Rectal smooth muscle tissue (tissue), 1 donor: Measurements from ENCODE around the gene KMT2E.

Source experiments
- H3K27ac ChIP-seq: one replicate; pipeline ENCODE4 v1.7.0; 2013; ENCODE audit warnings: low read depth, low read length, inconsistent platforms
- H3K27me3 ChIP-seq: one replicate; pipeline ENCODE4 v1.7.0; 2013; ENCODE audit warnings: low read length; ENCODE audit not compliant: control insufficient read depth, insufficient read depth
- H3K36me3 ChIP-seq: one replicate; pipeline ENCODE4 v1.7.0; 2013; ENCODE audit warnings: low read length; ENCODE audit not compliant: control insufficient read depth, insufficient read depth
- H3K4me1 ChIP-seq: one replicate; pipeline ENCODE4 v1.7.0; 2013; ENCODE audit warnings: low read length; ENCODE audit not compliant: control insufficient read depth, insufficient read depth
- H3K4me3 ChIP-seq: one replicate; pipeline ENCODE4 v1.7.0; 2013; ENCODE audit warnings: low read length
- H3K9ac ChIP-seq: one replicate; pipeline ENCODE4 v1.7.0; 2013; ENCODE audit warnings: low read length

The KMT2E gene

DNA sequence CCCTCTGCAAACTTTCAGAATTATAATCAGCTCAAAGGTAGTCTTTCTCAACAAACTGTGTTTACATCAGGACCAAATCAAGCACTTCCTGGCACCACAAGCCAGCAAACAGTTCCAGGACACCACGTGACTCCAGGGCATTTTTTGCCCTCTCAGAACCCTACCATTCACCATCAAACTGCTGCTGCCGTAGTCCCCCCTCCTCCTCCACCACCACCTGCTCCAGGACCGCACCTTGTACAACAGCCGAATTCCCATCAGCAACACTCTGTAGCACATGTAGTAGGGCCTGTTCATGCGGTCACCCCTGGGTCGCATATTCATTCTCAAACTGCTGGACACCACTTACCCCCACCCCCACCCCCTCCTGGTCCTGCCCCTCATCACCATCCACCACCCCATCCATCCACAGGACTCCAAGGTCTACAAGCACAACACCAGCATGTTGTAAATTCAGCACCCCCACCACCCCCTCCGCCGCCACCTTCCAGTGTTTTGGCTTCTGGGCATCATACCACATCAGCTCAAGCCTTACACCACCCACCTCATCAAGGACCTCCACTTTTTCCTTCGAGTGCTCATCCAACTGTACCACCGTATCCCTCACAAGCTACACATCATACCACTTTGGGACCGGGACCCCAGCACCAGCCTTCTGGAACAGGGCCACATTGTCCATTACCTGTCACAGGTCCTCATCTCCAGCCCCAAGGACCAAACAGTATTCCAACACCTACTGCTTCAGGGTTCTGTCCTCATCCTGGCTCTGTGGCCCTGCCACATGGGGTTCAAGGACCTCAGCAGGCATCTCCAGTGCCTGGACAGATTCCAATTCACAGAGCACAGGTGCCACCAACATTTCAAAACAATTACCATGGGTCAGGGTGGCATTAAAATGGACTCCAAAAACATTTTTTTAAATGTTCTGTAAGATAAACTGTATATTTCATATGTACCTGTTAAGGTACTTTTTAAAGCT lies 98.7 kb downstream of the KMT2E start:
- no peaks in the 10 kb centered on the region for H3K4me1 ChIP-seq
- peaks cover 38% of the 10 kb centered on the region for H3K36me3 ChIP-seq
- no peak overlapping the region for H3K9ac ChIP-seq
- no peak overlapping the region for H3K27ac ChIP-seq
- no peak overlapping the region for H3K4me3 ChIP-seq
- no peaks in the 10 kb centered on the region for H3K27me3 ChIP-seq

DNA sequence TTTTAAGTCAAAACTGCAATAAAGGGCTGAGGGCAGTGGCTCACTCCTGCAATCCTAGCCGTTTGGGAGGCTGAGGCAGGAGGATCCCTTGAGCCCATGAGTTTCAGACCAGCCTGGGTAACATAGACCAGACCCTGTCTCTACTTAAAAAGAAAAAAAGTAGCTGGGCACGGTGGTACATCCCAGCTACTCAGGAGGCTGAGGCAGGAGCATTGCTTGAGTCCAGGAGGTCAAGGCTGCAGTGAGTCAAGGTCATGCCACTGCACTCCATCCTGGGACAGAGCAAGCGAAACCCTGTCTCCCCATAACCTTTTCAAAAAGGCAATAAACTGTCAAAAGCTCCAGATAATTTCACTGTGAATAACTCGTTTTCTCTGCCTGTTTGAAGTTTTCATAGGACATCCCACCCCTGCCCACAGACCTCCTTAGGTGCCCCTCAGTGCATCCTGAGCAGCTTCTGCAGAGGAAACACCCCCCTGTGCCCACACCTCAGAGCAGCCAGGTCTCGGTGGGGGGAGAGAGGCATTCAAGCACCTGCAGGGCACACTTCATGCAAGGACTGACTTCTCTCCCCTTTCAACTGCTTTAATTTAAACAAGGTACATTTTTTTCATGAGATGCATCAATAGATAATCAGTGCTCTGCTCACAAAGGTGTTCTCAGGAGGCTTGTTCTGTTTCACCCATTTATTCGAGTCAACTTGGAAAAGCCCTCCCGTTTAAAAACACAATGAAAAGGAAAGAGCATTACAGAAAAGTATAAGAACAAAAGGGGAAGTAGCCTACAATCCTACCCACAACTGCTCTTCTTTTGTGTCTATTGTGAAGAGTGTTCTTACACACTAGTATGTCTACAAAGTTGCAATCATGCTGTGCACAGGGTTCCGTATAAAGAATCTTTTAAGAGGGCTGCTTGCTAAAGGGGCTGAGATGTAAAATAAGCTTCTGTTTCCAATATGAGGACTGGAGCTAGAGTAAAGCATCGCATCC lies 104.9 kb downstream of the KMT2E start:
- H3K27me3 ChIP-seq: no peaks in the 10 kb centered on the region
- no peak overlapping the region for H3K27ac ChIP-seq

DNA sequence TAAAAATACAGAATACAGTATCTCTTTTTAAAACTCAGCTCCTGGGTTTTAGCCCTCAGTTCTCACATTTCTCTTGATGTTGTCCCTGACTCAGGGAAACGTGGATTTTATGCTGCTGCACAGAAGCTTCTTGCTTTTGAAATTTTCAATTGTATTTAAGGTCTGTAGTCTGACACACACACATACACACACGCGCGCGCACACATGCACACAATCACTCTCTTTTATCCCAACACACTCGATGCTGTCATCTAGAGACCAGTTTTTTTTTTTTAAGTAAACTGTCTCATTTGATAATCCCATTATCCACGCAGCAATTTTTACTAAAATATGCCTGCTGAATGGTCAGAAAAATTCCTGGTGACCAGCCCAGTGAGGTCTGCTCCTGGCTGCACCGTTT lies 108.6 kb downstream of the KMT2E start:
- Histone ChIP-seq H3K27me3 (no peaks in the 10 kb centered on the region), H3K9ac (no peak overlapping the region), H3K36me3 (peaks cover 4% of the 10 kb centered on the region), H3K4me1 (no peaks in the 10 kb centered on the region), H3K27ac (no peak overlapping the region), H3K4me3 (no peak overlapping the region)

More for the DNA sequence above, 104.9 kb downstream of the KMT2E start:
- H3K4me1 ChIP-seq: no peaks in the 10 kb centered on the region
- peaks cover 8% of the 10 kb centered on the region for H3K36me3 ChIP-seq
- H3K4me3 ChIP-seq: no peak overlapping the region
- no peak overlapping the region for H3K9ac ChIP-seq

DNA sequence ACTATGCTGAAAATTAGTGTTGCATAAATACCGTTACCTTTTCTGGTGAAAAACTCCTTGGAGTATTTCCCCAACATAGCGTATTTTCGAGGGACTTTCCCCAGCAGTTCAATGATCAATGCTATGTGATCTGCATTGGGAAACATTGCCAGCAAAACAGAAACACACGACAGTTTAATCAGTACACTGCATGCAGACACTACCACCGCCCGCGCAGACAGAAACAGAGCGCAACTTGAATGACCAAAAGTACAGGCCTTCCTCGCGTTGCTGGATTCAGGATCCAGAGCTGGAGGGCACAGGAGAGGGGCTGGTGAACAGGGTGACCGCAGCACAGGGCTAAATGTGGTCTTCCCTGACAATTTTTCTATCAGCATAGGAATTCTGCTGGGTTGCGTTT lies 111.7 kb downstream of the KMT2E start:
- Histone ChIP-seq H3K27ac (no peak overlapping the region), H3K27me3 (no peaks in the 10 kb centered on the region), H3K4me1 (no peaks in the 10 kb centered on the region), H3K4me3 (no peak overlapping the region), H3K9ac (no peak overlapping the region), H3K36me3 (peaks cover 4% of the 10 kb centered on the region)

DNA sequence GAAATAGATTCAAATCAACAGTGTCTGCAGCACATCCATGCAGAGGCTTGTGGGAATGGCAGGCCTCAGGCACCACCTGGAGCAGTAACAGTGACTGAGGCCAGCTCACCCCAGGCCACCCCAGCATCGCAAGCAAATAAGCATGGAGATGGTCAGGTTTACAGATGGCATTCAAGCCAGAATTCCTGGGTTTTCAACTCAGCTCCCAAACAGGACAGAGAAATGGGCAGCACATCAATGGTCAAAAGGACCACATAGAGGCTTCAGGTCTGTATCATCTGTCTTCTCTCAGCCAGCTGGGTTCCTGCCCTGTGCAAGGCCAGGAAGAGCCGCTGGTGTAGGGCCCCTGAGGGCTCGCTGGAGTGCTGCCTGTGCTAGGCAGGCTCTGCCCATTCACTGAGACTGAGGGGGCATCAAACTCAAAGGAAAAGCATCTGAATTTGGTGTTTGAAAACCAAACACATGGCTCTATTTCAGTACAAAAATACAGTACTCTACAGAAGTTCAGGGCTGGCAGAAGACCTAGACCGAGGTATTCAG lies 112.5 kb downstream of the KMT2E start:
- H3K27ac ChIP-seq: no peak overlapping the region
- H3K27me3 ChIP-seq: no peaks in the 10 kb centered on the region

DNA sequence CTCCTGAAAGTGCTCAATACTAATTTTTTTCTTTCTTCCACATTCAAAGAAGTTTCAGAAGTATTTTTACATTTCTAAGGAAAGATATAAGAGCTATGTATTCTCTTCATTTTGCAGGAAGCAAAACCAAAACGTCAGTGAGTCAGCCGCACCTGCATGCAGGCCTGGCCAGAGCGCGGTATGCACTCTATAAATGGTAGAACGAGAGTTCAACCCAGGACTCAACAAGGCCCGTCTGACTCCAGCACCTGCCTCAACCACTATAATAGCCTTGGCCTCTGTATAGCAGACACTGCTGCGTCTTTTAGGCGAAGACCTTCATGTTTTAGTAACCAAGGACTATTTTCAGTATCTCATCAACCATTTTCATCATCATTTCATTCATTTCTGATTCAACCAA lies 113.2 kb downstream of the KMT2E start:
- no peaks in the 10 kb centered on the region for H3K4me1 ChIP-seq
- H3K27ac ChIP-seq: no peak overlapping the region
- peaks cover 8% of the 10 kb centered on the region for H3K36me3 ChIP-seq
- no peak overlapping the region for H3K9ac ChIP-seq
- no peak overlapping the region for H3K4me3 ChIP-seq
- H3K27me3 ChIP-seq: no peaks in the 10 kb centered on the region

More for the DNA sequence above, 112.5 kb downstream of the KMT2E start:
- Histone ChIP-seq H3K4me3 (no peak overlapping the region), H3K4me1 (no peaks in the 10 kb centered on the region), H3K9ac (no peak overlapping the region), H3K36me3 (peaks cover 4% of the 10 kb centered on the region)

DNA sequence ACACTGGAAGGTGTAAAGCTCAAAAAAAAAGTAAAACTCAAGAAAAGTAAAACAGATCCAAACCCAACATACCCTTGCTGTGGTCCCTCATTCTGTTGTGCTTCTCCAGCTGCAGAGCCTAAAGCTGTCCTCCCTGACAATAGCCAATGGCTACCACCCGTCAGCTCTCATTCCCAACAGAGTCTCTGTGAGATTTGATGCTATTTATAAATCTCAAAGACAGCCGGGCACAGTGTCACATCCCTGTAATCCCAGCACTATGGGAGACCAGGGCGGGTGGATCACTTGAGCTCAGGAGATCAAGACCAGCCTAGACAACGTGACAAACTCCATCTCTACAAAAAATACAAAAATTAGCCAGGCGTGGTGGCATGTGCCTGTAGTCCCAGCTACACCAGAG lies 116.0 kb downstream of the KMT2E start:
- H3K4me3 ChIP-seq: no peak overlapping the region
- H3K9ac ChIP-seq: no peak overlapping the region
- peaks cover 4% of the 10 kb centered on the region for H3K36me3 ChIP-seq
- H3K4me1 ChIP-seq: no peaks in the 10 kb centered on the region
- no peak overlapping the region for H3K27ac ChIP-seq
- H3K27me3 ChIP-seq: no peaks in the 10 kb centered on the region

DNA sequence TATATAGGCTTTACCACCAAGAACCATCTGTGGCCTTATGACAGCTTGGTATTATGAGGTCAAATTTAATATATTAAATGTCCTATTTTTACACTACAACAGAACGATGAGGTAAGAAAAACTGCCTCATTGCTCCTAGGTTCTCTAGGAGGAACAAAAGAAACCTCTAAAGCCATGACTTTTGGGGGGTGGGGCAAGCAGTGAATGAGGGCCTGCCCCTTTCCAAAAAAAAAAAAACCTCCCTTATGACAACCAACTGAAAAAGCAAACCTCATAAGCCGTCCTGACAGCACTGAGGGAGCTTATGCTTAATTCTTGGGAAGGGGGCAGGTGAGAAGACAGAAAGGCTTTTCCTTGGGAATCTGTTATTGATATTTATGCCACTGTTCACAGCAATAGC lies 116.6 kb downstream of the KMT2E start:
- Histone ChIP-seq H3K27ac (no peak overlapping the region), H3K36me3 (peaks cover 4% of the 10 kb centered on the region), H3K9ac (no peak overlapping the region), H3K4me1 (no peaks in the 10 kb centered on the region), H3K4me3 (no peak overlapping the region), H3K27me3 (no peaks in the 10 kb centered on the region)

DNA sequence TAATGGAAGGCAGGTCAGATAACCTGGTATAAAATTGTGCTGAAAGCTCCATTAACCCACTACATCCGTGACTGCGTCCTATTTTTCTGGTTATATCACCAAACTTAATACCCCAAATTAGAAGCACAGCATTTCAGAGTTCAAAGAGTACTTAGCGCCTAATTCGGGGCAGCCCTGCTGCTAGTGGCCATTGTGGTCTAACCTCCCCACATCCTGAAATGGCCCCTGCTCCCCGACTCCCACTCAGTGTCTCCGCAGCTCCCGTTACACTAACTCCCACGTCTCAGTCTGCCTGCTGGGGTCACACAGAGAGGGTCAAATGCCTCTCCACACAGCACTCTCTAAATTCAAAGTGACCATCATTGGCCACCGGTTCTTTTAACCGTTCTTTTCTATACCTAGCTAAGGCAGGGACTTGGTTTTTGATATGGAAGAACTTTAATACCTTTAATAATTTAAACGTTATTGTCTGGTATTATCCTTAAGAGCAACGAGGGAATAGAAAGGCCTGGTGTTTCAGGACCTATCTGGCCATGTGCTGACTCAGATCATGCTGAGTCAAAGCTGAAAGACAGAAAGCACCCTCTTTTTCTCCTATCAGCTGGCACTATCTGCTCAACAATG lies 117.1 kb downstream of the KMT2E start:
- H3K27me3 ChIP-seq: no peaks in the 10 kb centered on the region
- H3K4me1 ChIP-seq: no peaks in the 10 kb centered on the region
- no peak overlapping the region for H3K4me3 ChIP-seq
- no peak overlapping the region for H3K9ac ChIP-seq
- H3K36me3 ChIP-seq: peaks cover 4% of the 10 kb centered on the region
- no peak overlapping the region for H3K27ac ChIP-seq

DNA sequence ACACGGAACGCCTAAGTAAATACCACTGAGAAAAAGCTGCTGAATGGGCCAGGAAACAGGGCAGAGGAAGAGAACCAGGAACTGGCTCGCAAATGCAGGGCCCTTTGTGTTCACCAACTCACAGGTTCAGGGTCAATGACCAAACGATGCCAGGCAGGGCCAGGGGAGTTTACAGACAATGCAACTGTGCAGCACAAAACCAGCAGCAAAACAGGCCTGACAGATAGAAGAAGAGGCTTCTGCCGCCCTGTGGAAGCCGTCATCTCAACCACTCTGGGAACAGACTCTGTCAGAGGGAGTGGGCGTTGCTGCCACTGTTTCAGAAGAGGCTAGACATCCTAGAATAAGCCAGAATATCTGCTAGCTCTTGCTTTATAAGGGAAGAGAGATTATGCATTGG lies 117.9 kb downstream of the KMT2E start:
- Histone ChIP-seq H3K27me3 (no peaks in the 10 kb centered on the region), H3K27ac (no peak overlapping the region), H3K4me1 (no peaks in the 10 kb centered on the region), H3K9ac (no peak overlapping the region), H3K4me3 (no peak overlapping the region), H3K36me3 (peaks cover 4% of the 10 kb centered on the region)

DNA sequence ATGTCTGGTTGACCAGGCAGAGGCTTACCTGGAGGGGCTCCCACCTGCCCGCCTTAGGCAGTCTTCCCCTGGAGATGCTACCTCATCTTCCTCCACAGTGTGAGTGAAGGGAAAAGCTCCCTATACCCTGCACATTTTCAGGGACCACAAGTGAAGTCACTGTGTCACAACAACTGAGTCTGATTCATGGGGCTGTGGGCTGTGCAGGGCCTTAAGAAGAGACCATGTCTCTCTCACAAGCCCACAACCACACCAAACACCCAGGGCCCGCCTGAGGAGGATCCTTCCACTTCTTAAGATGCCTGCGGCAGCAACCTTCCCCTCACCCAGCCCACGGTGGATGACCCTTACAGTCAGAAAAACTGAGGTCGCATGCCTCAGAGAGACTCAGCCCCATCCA lies 118.3 kb downstream of the KMT2E start:
- Histone ChIP-seq H3K4me3 (no peak overlapping the region), H3K4me1 (no peaks in the 10 kb centered on the region), H3K27me3 (no peaks in the 10 kb centered on the region), H3K27ac (no peak overlapping the region), H3K36me3 (peaks cover 4% of the 10 kb centered on the region), H3K9ac (no peak overlapping the region)

DNA sequence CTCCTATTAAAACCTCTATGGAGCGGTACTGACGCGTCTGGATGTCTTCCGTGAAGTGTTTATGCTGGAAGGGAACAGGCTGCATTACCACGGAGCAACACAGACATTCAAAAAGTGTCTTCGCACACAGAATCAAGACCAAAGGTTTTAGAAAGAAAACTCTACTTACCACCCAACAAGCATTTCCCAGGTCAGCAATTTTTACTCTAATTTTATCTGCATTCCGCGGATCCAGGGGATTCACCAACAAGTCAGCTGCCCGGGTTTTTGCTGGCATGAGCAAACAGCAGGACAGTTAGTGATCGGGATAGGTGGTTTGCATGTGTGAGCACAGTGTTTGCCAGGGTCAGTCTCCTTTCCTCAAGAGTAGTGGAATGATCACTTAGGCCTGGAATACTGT lies 118.8 kb downstream of the KMT2E start:
- Histone ChIP-seq H3K36me3 (peaks cover 4% of the 10 kb centered on the region), H3K4me1 (no peaks in the 10 kb centered on the region), H3K27me3 (no peaks in the 10 kb centered on the region), H3K9ac (no peak overlapping the region), H3K4me3 (no peak overlapping the region), H3K27ac (no peak overlapping the region)
